ENCODE data around the gene GPR33.

GPR33 gene

DNA sequence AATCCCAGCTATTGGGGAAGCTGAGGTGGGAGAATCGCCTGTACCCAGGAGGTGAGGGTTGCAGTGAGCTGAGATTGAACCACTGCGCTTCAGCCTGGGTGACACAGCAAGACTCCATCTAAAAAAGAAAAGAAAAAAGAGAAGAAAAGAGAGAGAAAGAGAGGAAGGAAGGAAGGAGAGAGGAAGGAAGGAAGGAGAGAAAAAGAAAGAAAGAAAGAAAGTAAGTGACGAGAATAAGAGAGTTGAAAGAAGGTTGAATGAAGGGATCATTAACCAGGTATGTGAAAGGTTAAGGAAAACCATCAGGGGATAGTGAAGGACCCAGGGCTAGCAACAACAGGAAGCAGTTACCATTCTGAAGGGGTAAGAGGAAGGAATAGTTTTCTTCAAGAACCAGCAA is 26.3 kb downstream of the GPR33 start:
- TF ChIP-seq, protein P1, sequence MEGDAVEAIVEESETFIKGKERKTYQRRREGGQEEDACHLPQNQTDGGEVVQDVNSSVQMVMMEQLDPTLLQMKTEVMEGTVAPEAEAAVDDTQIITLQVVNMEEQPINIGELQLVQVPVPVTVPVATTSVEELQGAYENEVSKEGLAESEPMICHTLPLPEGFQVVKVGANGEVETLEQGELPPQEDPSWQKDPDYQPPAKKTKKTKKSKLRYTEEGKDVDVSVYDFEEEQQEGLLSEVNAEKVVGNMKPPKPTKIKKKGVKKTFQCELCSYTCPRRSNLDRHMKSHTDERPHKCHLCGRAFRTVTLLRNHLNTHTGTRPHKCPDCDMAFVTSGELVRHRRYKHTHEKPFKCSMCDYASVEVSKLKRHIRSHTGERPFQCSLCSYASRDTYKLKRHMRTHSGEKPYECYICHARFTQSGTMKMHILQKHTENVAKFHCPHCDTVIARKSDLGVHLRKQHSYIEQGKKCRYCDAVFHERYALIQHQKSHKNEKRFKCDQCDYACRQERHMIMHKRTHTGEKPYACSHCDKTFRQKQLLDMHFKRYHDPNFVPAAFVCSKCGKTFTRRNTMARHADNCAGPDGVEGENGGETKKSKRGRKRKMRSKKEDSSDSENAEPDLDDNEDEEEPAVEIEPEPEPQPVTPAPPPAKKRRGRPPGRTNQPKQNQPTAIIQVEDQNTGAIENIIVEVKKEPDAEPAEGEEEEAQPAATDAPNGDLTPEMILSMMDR (conservative IDR thresholded peaks at IDR 0.05; ENCODE audit: low read depth, low read length), result no peak
- no peak for DNase-seq (ENCODE audit: low read depth)
- H3K4me3 ChIP-seq (ENCODE audit: low read depth, low read length), result no peak overlapping the region

DNA sequence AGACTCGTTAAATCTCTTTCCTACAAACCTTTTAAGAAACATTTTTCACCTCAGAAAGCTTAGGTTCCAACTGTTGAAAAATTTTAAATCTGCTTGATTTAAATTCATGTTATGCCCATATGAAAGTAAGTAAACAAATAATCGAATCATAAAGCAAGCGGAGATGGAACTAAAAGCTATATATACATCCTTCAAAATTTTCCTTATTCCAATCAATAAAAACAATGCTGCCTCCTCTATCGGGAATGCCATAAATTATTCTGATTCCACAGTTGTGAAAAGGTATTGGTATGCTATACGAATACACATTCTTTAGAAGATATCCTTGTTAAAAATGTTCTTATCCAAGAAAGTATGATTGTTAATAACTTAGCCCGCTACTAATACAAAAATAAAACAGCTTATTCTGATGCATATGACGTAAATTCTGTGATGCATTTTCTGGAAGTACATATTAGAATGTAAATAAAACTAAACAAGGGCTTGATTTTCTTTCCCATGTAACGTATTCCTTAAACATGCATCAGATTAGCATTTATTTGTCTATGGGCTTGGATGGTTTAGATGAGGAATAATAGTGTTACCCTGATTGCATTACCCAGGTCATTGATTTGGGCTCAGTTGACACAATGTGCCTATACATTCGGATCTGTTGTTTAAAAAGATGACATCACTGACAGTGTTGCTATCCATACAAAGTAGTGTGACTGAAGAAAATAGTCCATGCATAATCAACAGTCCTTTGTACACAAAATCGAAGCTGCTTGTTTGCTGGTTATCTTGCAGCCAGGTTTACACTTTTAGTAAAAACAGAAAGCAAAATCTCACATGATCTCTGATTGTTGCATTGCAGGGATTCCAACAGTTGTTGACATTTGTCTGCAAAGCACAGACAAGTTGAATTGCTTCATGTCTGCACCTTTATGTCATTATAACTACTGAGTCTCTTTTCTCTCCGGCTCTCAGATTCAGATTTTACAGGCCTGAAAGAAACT is 29.9 kb downstream of the GPR33 start:
- peak; percentile 57 for DNase-seq (ENCODE audit: low read depth)
- H3K4me3 ChIP-seq (ENCODE audit: low read depth, low read length), result peak overlapping the region; percentile 83
- TF ChIP-seq, protein P1 (conservative IDR thresholded peaks at IDR 0.05; ENCODE audit: low read depth, low read length), result no peak

DNA sequence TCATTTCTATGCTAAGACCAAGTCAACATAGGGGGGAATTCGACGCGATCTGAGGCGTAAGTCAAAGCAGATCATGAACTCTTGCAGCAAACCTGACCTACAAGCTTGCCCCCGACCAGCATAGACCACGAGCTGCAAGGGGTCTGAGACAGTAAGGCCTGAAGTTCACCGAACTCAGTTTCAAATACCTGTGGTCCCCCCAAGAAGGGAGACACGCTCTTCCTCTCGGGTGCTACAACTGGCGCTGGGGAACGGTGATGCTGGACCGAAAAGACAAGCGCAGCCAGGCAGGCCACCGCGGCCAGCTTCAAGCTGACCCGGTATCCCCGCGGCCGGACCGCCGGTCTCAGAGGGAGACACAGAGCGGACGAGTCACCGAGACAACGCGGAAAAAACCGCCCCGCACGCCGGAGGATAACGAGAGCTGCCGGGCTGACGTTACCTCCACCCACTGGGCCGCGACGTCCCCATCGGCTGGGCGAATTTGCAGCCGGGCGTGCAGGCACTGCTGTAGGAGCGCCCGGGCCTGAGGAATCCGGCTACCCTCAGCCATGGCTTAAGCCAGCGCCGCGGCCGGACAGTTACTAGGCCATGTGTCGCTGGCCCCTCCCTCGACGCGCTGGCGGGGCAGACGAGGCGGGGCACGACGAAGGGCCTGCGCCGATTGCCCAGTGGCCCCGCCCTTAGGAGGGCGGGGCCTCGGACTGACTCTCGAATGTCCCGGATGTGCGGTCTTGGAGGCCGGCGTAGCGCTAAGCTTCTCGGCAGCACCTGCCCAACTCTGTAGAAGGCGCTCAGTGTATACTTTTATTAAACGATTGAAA is 30.8 kb downstream of the GPR33 start, which contains the start of gene DTD2:
TSS of gene DTD2 (minus strand) at position 666 of the 824 bp plus-strand sequence. CDS start at position 553, 113 bp downstream.
- DNase-seq (ENCODE audit: low read depth), result peak; percentile 97
- H3K4me3 ChIP-seq (ENCODE audit: low read depth, low read length), result peak within 1 kb of the TSS; percentile 83
- TF ChIP-seq, protein P1 (conservative IDR thresholded peaks at IDR 0.05; ENCODE audit: low read depth, low read length), result no peak

DNA sequence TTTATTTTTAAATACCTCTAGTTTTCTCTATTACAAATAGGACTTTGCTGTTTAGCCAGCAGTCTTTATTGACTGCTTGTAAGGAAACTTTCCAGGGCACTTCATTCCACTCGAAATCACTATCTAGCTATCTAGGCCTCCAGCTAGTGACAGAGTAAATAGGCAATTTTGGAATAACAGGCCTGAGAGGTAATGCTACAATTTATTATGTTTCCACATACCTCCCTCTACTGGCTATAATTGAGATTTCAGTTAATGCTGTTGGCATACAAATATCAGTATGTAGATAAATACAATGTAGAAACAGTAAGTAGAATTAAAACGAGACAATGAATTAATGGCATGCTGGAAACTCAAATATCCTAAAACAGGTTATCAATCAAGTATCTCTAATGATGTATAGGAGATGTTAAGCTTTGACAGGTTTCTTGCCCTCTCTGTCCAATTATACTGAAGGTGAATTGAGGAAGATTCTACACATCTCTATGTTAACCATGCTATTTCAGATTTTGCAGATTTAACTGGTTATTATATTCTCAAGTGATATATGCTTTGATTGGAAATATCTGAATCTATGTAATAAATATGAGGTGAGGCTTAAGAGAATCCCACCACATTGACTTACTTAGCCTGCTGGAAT is 37.7 kb downstream of the GPR33 start:
- DNase-seq (ENCODE audit: low read depth), result peak; percentile 76

DNA sequence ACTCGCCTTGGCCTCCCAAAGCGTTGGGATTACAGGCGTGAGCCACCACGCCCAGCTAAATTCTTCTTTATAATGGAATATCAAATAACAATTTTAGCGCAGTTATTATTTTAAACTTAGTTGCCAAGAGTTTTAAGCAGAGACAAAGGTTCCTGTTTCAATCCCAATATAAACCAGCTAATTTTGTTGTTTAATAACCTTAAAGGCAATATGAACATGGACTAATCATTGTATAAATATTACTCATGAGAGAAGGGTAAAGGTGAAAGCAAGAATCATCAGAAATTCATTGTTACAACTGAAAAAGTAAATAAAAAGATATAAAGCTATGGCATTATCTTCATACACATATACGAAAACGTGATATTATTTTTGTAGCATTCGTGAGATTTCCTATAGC is 38.7 kb downstream of the GPR33 start:
- no peak overlapping the region for H3K4me3 ChIP-seq (ENCODE audit: low read depth, low read length)
- DNase-seq (ENCODE audit: low read depth), result no peak
- TF ChIP-seq, protein P1 (conservative IDR thresholded peaks at IDR 0.05; ENCODE audit: low read depth, low read length), result no peak

More for the DNA sequence above, 37.7 kb downstream of the GPR33 start:
- TF ChIP-seq, protein P1 (conservative IDR thresholded peaks at IDR 0.05; ENCODE audit: low read depth, low read length), result peak; percentile 65
- no peak overlapping the region for H3K4me3 ChIP-seq (ENCODE audit: low read depth, low read length)

DNA sequence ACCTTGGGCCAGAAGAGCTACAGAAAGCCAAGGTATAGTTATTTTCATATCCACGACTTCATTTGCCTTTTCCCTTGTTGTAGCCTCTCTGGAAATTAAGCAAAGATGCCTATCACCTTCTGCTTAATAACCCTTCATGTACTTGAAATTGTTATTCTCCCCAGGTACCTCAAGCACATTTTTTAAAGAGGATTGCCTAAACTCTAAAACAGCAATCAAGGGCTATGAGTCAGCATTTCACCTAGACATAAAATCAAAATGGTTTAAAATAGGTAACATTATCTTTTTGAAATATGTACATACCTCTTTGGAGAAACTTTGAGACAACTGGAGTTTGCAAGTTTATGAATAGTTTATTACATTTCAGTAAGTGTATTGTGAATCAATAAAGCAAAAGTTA is 42.1 kb downstream of the GPR33 start:
- TF ChIP-seq, protein P1 (conservative IDR thresholded peaks at IDR 0.05; ENCODE audit: low read depth, low read length), result no peak
- no peak overlapping the region for H3K4me3 ChIP-seq (ENCODE audit: low read depth, low read length)
- DNase-seq (ENCODE audit: low read depth), result no peak

All from choroid plexus epithelial cell (primary cell).